ENCODE data around the gene SETD5.

- TF ChIP-seq, protein P1, sequence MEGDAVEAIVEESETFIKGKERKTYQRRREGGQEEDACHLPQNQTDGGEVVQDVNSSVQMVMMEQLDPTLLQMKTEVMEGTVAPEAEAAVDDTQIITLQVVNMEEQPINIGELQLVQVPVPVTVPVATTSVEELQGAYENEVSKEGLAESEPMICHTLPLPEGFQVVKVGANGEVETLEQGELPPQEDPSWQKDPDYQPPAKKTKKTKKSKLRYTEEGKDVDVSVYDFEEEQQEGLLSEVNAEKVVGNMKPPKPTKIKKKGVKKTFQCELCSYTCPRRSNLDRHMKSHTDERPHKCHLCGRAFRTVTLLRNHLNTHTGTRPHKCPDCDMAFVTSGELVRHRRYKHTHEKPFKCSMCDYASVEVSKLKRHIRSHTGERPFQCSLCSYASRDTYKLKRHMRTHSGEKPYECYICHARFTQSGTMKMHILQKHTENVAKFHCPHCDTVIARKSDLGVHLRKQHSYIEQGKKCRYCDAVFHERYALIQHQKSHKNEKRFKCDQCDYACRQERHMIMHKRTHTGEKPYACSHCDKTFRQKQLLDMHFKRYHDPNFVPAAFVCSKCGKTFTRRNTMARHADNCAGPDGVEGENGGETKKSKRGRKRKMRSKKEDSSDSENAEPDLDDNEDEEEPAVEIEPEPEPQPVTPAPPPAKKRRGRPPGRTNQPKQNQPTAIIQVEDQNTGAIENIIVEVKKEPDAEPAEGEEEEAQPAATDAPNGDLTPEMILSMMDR (conservative IDR thresholded peaks at IDR 0.05), result no peak
- TF ChIP-seq ZFX (IDR thresholded peaks at IDR 0.05), result no peak
Observed at GRCh38 chr3:9349321-9350117, 47.9 kb upstream of the SETD5 start.
